WTC11 (cell line): Measurements from ENCODE around the gene SELENOF. TPM values are rescaled to one million over a fixed set of nuclear protein-coding genes. Genes with fewer than 3 reads are reported as not detected.

Experiments
- ATAC-seq: fragments of 200-7000 bp; cut with Tn5 transposase; 2 replicates; pipeline ENCODE4 v1.10.0; 2021; ENCODE audit warnings: mild to moderate bottlenecking, moderate library complexity
- CTCF ChIA-PET: fragments of 300-600 bp; sonication (Branson Sonifier 250); formaldehyde crosslinking; loops from one replicate; lab custom pipeline; 2021; ENCODE audit warnings: antibody characterized with exemption; lab: Charles Lee
- POLR2A ChIA-PET: fragments of 350-600 bp; sonication (Branson Sonifier 250); formaldehyde crosslinking; loops from one replicate; lab custom pipeline; 2021; ENCODE audit warnings: antibody characterized with exemption; lab: Charles Lee
- DNase-seq: peaks from one replicate; pipeline ENCODE4 v3.0.0; 2021; ENCODE audit warnings: low spot score
- H3K27ac Mint-ChIP-seq: 2 replicates; pipeline ENCODE4 v1.8.0; 2021; ENCODE audit warnings: mixed read lengths
- H3K27me3 Mint-ChIP-seq: 2 replicates; pipeline ENCODE4 v1.8.0; 2021; ENCODE audit warnings: low read depth, mild to moderate bottlenecking, moderate library complexity, mixed read lengths
- H3K36me3 Mint-ChIP-seq: 2 replicates; pipeline ENCODE4 v1.8.0; 2021; ENCODE audit warnings: mixed read lengths
- H3K4me1 Mint-ChIP-seq: 2 replicates; pipeline ENCODE4 v1.8.0; 2022; ENCODE audit warnings: mixed read lengths
- H3K4me3 Mint-ChIP-seq: 2 replicates; pipeline ENCODE4 v1.8.0; 2021; ENCODE audit warnings: mild to moderate bottlenecking, moderate library complexity, mixed read lengths
- H3K9me3 Mint-ChIP-seq: 2 replicates; pipeline ENCODE4 v1.8.0; 2021; ENCODE audit warnings: mixed read lengths
- FOXK1 ChIP-seq: sonication (generic); formaldehyde crosslinking; IDR thresholded peaks from 2 replicates; pipeline ENCODE4 v1.8.0; 2022; ENCODE audit warnings: mild to moderate bottlenecking, moderate library complexity, missing genetic modification reagents
- FOXP1 ChIP-seq: sonication (generic); formaldehyde crosslinking; IDR thresholded peaks from 2 replicates; pipeline ENCODE4 v1.8.0; 2022; ENCODE audit warnings: missing genetic modification reagents, mild to moderate bottlenecking, moderate library complexity, borderline replicate concordance
- GRHL2 ChIP-seq: fragments of 250-450 bp; sonication (Bioruptor Pico); IDR thresholded peaks from 2 replicates; pipeline ENCODE4 v1.8.0; 2022; ENCODE audit warnings: mild to moderate bottlenecking, moderate library complexity; ENCODE audit not compliant: insufficient replicate concordance, severe bottlenecking
- MLX ChIP-seq: sonication (generic); formaldehyde crosslinking; IDR thresholded peaks from 2 replicates; pipeline ENCODE4 v1.8.1; 2023; ENCODE audit warnings: mild to moderate bottlenecking, missing genetic modification reagents, moderate library complexity
- NFYB ChIP-seq: sonication (generic); formaldehyde crosslinking; conservative IDR thresholded peaks from 2 replicates; pipeline ENCODE4 v1.8.0; 2022; ENCODE audit warnings: low read depth, missing genetic modification reagents
- NR2C2 ChIP-seq: sonication (generic); formaldehyde crosslinking; IDR thresholded peaks from 2 replicates; pipeline ENCODE4 v1.8.0; 2022; ENCODE audit warnings: mild to moderate bottlenecking, missing genetic modification reagents
- RELA ChIP-seq: sonication (generic); formaldehyde crosslinking; IDR thresholded peaks from 2 replicates; pipeline ENCODE4 v1.8.1; 2022; ENCODE audit warnings: missing genetic modification reagents, mild to moderate bottlenecking, borderline replicate concordance
- SMAD3 ChIP-seq: sonication (generic); formaldehyde crosslinking; IDR thresholded peaks from 2 replicates; pipeline ENCODE4 v1.8.0; 2022; ENCODE audit warnings: missing genetic modification reagents, mild to moderate bottlenecking, borderline replicate concordance
- SMAD4 ChIP-seq: sonication (generic); formaldehyde crosslinking; IDR thresholded peaks from 2 replicates; pipeline ENCODE4 v1.8.0; 2022; ENCODE audit warnings: mild to moderate bottlenecking, missing genetic modification reagents
- SP1 ChIP-seq: sonication (generic); formaldehyde crosslinking; conservative IDR thresholded peaks from 2 replicates; pipeline ENCODE4 v1.8.1; 2022; ENCODE audit warnings: missing genetic modification reagents
- ZNF121 ChIP-seq: sonication (generic); formaldehyde crosslinking; IDR thresholded peaks from 2 replicates; pipeline ENCODE4 v1.8.0; 2023; ENCODE audit warnings: missing genetic modification reagents
- ZNF138 ChIP-seq: sonication (generic); formaldehyde crosslinking; conservative IDR thresholded peaks from 2 replicates; pipeline ENCODE4 v1.8.1; 2022; ENCODE audit warnings: mild to moderate bottlenecking, moderate library complexity, missing genetic modification reagents
- ZNF219 ChIP-seq: sonication (generic); formaldehyde crosslinking; IDR thresholded peaks from 2 replicates; pipeline ENCODE4 v1.8.0; 2023; ENCODE audit warnings: missing genetic modification reagents, mild to moderate bottlenecking, borderline replicate concordance
- ZNF416 ChIP-seq: fragments of 250-450 bp; sonication (Bioruptor Pico); IDR thresholded peaks from 2 replicates; pipeline ENCODE4 v1.9.0; 2021; ENCODE audit warnings: mild to moderate bottlenecking, inconsistent platforms
- ZNF423 ChIP-seq: fragments of 250-450 bp; sonication (Bioruptor Pico); IDR thresholded peaks from 2 replicates; pipeline ENCODE4 v2.1.2; 2022; ENCODE audit warnings: mild to moderate bottlenecking, moderate library complexity
- ZNF425 ChIP-seq: fragments of 250-450 bp; sonication (Bioruptor Pico); conservative IDR thresholded peaks from 2 replicates; pipeline ENCODE4 v1.9.0; 2021; ENCODE audit warnings: mild to moderate bottlenecking
- ZNF671 ChIP-seq: fragments of 250-450 bp; sonication (Bioruptor Pico); IDR thresholded peaks from 2 replicates; pipeline ENCODE4 v1.8.0; 2021; ENCODE audit warnings: mild to moderate bottlenecking
- total RNA-seq: library from RNA; stranded (reverse); gene quantifications from 3 replicates; pipeline ENCODE4 v1.2.3, GENCODE V29; 2021
- TF ChIP-seq, protein P1 (sequence below): sonication (generic); formaldehyde crosslinking; conservative IDR thresholded peaks from 2 replicates; pipeline ENCODE4 v1.8.1; 2023; ENCODE audit warnings: mild to moderate bottlenecking, low read depth, missing genetic modification reagents, moderate library complexity
- TF ChIP-seq, protein P2 (sequence below): sonication (generic); formaldehyde crosslinking; IDR thresholded peaks from 2 replicates; pipeline ENCODE4 v1.8.1; 2023; ENCODE audit warnings: mild to moderate bottlenecking, missing genetic modification reagents, moderate library complexity
- TF ChIP-seq, protein P3 (sequence below): sonication (generic); formaldehyde crosslinking; IDR thresholded peaks from 2 replicates; pipeline ENCODE4 v1.8.1; 2022; ENCODE audit warnings: low read depth, missing genetic modification reagents, borderline replicate concordance
- TF ChIP-seq, protein P4 (sequence below): fragments of 250-450 bp; sonication (Bioruptor Pico); IDR thresholded peaks from 2 replicates; pipeline ENCODE4 v1.8.0; 2021; ENCODE audit warnings: mild to moderate bottlenecking
- TF ChIP-seq, protein P5 (sequence below): sonication (generic); formaldehyde crosslinking; IDR thresholded peaks from 2 replicates; pipeline ENCODE4 v1.8.1; 2022; ENCODE audit warnings: low read depth, mild to moderate bottlenecking, moderate library complexity, missing genetic modification reagents, borderline replicate concordance

Gene SELENOF
- total RNA-seq, 1 experiment from 2014 or later: 156 TPM

- TF ChIP-seq ZNF423 (CRISPR knock-in tag) (no peak), SMAD4 (CRISPR knock-in tag) (no peak), ZNF138 (no peak), GRHL2 (CRISPR knock-in tag) (no peak)
- TF ChIP-seq, protein P1, sequence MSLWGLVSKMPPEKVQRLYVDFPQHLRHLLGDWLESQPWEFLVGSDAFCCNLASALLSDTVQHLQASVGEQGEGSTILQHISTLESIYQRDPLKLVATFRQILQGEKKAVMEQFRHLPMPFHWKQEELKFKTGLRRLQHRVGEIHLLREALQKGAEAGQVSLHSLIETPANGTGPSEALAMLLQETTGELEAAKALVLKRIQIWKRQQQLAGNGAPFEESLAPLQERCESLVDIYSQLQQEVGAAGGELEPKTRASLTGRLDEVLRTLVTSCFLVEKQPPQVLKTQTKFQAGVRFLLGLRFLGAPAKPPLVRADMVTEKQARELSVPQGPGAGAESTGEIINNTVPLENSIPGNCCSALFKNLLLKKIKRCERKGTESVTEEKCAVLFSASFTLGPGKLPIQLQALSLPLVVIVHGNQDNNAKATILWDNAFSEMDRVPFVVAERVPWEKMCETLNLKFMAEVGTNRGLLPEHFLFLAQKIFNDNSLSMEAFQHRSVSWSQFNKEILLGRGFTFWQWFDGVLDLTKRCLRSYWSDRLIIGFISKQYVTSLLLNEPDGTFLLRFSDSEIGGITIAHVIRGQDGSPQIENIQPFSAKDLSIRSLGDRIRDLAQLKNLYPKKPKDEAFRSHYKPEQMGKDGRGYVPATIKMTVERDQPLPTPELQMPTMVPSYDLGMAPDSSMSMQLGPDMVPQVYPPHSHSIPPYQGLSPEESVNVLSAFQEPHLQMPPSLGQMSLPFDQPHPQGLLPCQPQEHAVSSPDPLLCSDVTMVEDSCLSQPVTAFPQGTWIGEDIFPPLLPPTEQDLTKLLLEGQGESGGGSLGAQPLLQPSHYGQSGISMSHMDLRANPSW: no peak
- TF ChIP-seq, all 79 proteins: peak for 0
Measured at GRCh38 chr1:86858524-86859261, 55.2 kb downstream of the SELENOF start (continued).

- ChIA-PET CTCF (no interaction called here), POLR2A (no interaction called here)
- Mint-ChIP-seq H3K4me1 (peaks cover 7% of the 10 kb centered on the region; the same call in 1 of the 2 replicates), H3K4me3 (no peak overlapping the region), H3K27me3 (no peaks in the 10 kb centered on the region; the same call in 1 of the 2 replicates), H3K27ac (no peak overlapping the region), H3K9me3 (no peaks in the 10 kb centered on the region), H3K36me3 (no peaks in the 10 kb centered on the region)
- TF ChIP-seq NFYB (CRISPR knock-in tag) (no peak), NR2C2 (CRISPR knock-in tag) (no peak), ZNF121 (no peak), FOXP1 (no peak), RELA (no peak), SP1 (no peak)
- TF ChIP-seq, protein P2, sequence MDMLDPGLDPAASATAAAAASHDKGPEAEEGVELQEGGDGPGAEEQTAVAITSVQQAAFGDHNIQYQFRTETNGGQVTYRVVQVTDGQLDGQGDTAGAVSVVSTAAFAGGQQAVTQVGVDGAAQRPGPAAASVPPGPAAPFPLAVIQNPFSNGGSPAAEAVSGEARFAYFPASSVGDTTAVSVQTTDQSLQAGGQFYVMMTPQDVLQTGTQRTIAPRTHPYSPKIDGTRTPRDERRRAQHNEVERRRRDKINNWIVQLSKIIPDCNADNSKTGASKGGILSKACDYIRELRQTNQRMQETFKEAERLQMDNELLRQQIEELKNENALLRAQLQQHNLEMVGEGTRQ (CRISPR knock-in tag): no peak
- TF ChIP-seq, protein P3, sequence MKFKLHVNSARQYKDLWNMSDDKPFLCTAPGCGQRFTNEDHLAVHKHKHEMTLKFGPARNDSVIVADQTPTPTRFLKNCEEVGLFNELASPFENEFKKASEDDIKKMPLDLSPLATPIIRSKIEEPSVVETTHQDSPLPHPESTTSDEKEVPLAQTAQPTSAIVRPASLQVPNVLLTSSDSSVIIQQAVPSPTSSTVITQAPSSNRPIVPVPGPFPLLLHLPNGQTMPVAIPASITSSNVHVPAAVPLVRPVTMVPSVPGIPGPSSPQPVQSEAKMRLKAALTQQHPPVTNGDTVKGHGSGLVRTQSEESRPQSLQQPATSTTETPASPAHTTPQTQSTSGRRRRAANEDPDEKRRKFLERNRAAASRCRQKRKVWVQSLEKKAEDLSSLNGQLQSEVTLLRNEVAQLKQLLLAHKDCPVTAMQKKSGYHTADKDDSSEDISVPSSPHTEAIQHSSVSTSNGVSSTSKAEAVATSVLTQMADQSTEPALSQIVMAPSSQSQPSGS: no peak
- TF ChIP-seq, protein P4, sequence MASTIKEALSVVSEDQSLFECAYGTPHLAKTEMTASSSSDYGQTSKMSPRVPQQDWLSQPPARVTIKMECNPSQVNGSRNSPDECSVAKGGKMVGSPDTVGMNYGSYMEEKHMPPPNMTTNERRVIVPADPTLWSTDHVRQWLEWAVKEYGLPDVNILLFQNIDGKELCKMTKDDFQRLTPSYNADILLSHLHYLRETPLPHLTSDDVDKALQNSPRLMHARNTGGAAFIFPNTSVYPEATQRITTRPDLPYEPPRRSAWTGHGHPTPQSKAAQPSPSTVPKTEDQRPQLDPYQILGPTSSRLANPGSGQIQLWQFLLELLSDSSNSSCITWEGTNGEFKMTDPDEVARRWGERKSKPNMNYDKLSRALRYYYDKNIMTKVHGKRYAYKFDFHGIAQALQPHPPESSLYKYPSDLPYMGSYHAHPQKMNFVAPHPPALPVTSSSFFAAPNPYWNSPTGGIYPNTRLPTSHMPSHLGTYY (CRISPR knock-in tag): no peak
- no peak for ATAC-seq
- no peak for DNase-seq
Measured at GRCh38 chr1:86856196-86856595, 57.7 kb downstream of the SELENOF start.

DNA sequence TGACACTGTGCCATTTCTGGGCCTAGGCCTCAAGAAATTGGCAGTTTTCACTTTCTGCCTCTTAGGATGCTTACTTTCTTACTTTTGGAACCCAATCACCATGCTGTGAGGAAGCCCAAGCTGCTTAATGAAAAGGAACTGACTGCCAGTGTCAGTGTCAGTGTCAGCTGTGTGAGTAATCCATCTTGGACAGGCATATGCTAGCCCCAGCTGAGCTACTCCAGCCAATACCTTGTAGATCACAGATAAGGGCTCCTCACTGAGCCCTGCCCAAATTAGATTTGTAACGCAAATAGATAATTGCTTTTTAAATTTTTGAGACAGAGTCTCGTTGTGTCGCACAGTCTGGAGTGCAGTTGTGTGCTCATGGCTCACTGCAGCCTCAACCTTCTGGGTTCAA lies 59.6 kb downstream of the SELENOF start:
- ChIA-PET POLR2A (no interaction called here), CTCF (no interaction called here)
- Mint-ChIP-seq H3K36me3 (no peaks in the 10 kb centered on the region), H3K9me3 (no peaks in the 10 kb centered on the region), H3K27me3 (no peaks in the 10 kb centered on the region; the same call in 1 of the 2 replicates), H3K4me1 (peaks cover 4% of the 10 kb centered on the region; the same call in 1 of the 2 replicates), H3K4me3 (no peak overlapping the region), H3K27ac (no peak overlapping the region)
- ATAC-seq (no peak), DNase-seq (no peak)
- TF ChIP-seq FOXK1 (CRISPR knock-in tag): no peak
- TF ChIP-seq, protein P5, sequence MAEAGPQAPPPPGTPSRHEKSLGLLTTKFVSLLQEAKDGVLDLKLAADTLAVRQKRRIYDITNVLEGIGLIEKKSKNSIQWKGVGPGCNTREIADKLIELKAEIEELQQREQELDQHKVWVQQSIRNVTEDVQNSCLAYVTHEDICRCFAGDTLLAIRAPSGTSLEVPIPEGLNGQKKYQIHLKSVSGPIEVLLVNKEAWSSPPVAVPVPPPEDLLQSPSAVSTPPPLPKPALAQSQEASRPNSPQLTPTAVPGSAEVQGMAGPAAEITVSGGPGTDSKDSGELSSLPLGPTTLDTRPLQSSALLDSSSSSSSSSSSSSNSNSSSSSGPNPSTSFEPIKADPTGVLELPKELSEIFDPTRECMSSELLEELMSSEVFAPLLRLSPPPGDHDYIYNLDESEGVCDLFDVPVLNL (CRISPR knock-in tag): no peak
- no peak for TF ChIP-seq ZNF425 (CRISPR knock-in tag)
- no peak for TF ChIP-seq MLX (CRISPR knock-in tag)
- TF ChIP-seq ZNF671 (CRISPR knock-in tag): no peak
- no peak for TF ChIP-seq ZNF416
- TF ChIP-seq ZNF219 (CRISPR knock-in tag): no peak
- no peak for TF ChIP-seq SMAD3 (CRISPR knock-in tag)
